Activated naive CD4-positive, alpha-beta T cell treated with anti-CD3 and anti-CD28 coated beads for 36 hours (primary cell): ENCODE measurements around the gene ANO7. TPM values are rescaled to one million over a fixed set of nuclear protein-coding genes. Genes with fewer than 3 reads are reported as not detected.

Experiments used
- CTCF ChIA-PET: fragments of 350-600 bp; sonication (Branson Sonifier 250); formaldehyde crosslinking; loops from one replicate; lab custom pipeline; 2021; ENCODE audit warnings: antibody characterized with exemption; lab: Charles Lee
- DNase-seq: peaks from one replicate; pipeline ENCODE4 v3.0.0-alpha.2; 2020
- H3K27ac Mint-ChIP-seq: one replicate; pipeline ENCODE4 v1.8.0; 2021; ENCODE audit warnings: mild to moderate bottlenecking, mixed read lengths
- H3K27me3 Mint-ChIP-seq: one replicate; pipeline ENCODE4 v1.8.0; 2021; ENCODE audit warnings: low read depth, mixed read lengths
- H3K36me3 Mint-ChIP-seq: one replicate; pipeline ENCODE4 v1.8.0; 2021; ENCODE audit warnings: low read depth, mixed read lengths
- H3K4me1 Mint-ChIP-seq: one replicate; pipeline ENCODE4 v1.8.0; 2021; ENCODE audit warnings: low read depth, mixed read lengths
- H3K4me3 Mint-ChIP-seq: one replicate; pipeline ENCODE4 v1.8.0; 2021; ENCODE audit warnings: mild to moderate bottlenecking, moderate library complexity, mixed read lengths
- H3K9me3 Mint-ChIP-seq: one replicate; pipeline ENCODE4 v1.8.0; 2021; ENCODE audit warnings: mixed read lengths
- intact Hi-C: fragments of 100-400 bp; cut with micrococcal nuclease; formaldehyde crosslinking; loops from one replicate; pipeline ENCODE4 v1.15.1; 2023
- total RNA-seq, 2 experiments: library from RNA; stranded (reverse); gene quantifications; one replicate each; pipeline ENCODE4 v1.2.3, GENCODE V29; 2021

ANO7 gene
- total RNA-seq, 2 experiments from 2014 or later: 0.57 TPM

DNA sequence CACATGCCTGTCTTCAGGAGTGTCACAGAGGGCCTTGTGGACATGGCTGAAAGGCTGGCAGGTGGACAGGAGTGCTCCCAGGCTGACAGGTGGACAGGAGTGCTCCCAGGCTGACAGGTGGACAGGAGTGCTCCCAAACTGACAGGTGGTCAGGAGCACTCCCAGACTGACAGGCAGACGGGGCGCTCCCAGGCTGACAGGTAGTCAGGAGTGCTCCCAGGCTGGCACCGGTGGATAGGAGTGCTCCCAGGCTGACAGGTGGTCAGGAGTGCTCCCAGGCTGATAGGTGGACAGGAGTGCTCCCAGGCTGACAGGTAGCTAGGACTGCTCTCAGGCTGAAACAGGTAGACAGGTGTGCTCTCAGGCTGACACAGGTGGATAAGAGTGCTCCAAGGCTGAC is 16.6 kb downstream of the ANO7 start:
- CTCF ChIA-PET: no interaction called here
- H3K27ac Mint-ChIP-seq: no peak overlapping the region
- H3K9me3 Mint-ChIP-seq: no peaks in the 10 kb centered on the region
- intact Hi-C loops: no loop called here
- no peaks in the 10 kb centered on the region for H3K4me1 Mint-ChIP-seq
- H3K4me3 Mint-ChIP-seq: no peak overlapping the region
- no peak for DNase-seq
- H3K27me3 Mint-ChIP-seq: no peaks in the 10 kb centered on the region
- H3K36me3 Mint-ChIP-seq: no peaks in the 10 kb centered on the region

DNA sequence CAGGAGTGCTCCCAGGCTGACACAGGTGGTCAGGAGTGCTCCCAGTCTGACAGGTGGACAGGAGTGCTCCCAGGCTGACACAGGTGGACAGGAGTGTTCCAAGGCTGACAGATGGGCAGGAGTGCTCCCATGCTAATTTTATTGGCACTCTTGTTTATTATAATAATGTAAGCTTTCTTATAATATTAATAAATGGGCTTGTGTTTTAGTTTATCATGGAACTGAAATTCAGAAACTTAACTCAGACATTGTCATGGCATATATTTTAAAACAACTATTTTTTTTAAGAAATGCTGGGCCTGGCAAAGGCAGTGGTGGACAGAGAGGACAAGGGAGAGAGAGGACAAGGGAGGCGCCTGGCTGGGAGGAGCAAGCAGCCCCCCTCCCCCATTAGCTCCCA is 18.7 kb downstream of the ANO7 start:
- Mint-ChIP-seq H3K27me3 (no peaks in the 10 kb centered on the region), H3K36me3 (no peaks in the 10 kb centered on the region), H3K27ac (no peak overlapping the region), H3K4me3 (no peak overlapping the region), H3K4me1 (no peaks in the 10 kb centered on the region), H3K9me3 (no peaks in the 10 kb centered on the region)
- CTCF ChIA-PET: interaction anchor here (1.3 kb wide), 1 partner anchor 8 kb away, joined by 3 read pairs; no protein-coding TSS in a partner anchor
- no peak for DNase-seq
- intact Hi-C loops: no loop called here

DNA sequence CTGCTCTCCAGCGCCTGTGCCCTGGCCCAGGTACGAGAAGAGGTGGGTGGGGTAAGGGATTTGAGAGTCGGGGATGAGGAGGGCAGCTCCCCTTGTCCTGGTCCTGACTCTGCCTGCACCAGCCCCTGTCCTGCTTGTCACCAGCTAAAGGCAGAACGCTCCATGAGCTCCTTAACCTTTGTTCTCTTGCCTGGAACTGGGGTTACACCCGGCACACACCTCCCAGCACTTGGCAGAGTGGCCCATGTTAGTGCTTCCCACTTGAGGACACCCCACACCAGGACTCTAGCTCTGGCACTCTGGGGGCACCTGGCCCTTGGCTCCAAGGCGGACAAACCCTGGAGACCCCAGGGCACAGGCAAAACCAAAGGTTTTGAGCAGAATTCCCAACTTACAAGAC is 19.2 kb downstream of the ANO7 start:
- no peak overlapping the region for H3K4me3 Mint-ChIP-seq
- no peaks in the 10 kb centered on the region for H3K36me3 Mint-ChIP-seq
- H3K4me1 Mint-ChIP-seq: no peaks in the 10 kb centered on the region
- CTCF ChIA-PET: interaction anchor here (1.3 kb wide), 1 partner anchor 9 kb away, joined by 3 read pairs; no protein-coding TSS in a partner anchor
- no peak overlapping the region for H3K27ac Mint-ChIP-seq
- no peaks in the 10 kb centered on the region for H3K27me3 Mint-ChIP-seq
- DNase-seq: no peak
- H3K9me3 Mint-ChIP-seq: no peaks in the 10 kb centered on the region
- intact Hi-C loops: no loop called here

DNA sequence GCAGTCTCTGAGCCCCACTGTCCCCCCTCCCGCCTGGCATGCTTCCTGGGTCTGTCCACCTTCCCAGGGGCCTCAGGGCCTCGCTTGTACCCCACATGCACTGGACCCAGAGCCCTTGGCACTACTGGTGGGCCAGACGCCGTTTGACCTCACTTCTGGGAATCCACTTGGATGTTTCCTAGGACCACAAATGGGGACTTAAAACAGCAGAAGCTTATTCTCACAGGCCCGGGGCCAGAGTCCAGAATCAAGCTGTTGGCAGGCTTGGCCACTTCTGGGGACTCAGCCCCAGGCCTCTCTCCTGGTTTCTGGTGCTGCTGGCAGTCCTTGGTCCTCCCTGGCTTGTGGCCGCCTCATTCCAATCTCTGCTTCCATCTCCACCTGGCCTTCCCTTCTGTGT is 19.6 kb downstream of the ANO7 start:
- H3K27me3 Mint-ChIP-seq: no peaks in the 10 kb centered on the region
- no peaks in the 10 kb centered on the region for H3K9me3 Mint-ChIP-seq
- CTCF ChIA-PET: interaction anchor here (1.3 kb wide), 1 partner anchor 9 kb away, joined by 3 read pairs; no protein-coding TSS in a partner anchor
- H3K27ac Mint-ChIP-seq: no peak overlapping the region
- no peak overlapping the region for H3K4me3 Mint-ChIP-seq
- H3K36me3 Mint-ChIP-seq: no peaks in the 10 kb centered on the region
- intact Hi-C loops: no loop called here
- DNase-seq: no peak
- no peaks in the 10 kb centered on the region for H3K4me1 Mint-ChIP-seq

DNA sequence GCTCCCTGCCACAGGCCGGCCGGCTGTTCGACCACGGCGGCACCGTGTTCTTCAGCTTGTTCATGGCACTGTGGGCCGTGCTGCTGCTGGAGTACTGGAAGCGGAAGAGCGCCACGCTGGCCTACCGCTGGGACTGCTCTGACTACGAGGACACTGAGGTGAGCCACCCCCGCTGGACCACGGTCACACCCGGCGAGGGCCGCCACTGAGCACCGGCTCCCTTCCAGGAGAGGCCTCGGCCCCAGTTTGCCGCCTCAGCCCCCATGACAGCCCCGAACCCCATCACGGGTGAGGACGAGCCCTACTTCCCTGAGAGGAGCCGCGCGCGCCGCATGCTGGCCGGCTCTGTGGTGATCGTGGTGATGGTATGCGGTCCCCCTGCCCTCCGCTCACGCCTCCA is 20.8 kb downstream of the ANO7 start:
- CTCF ChIA-PET: no interaction called here
- H3K27ac Mint-ChIP-seq: no peak overlapping the region
- no peak overlapping the region for H3K4me3 Mint-ChIP-seq
- H3K4me1 Mint-ChIP-seq: no peaks in the 10 kb centered on the region
- intact Hi-C loops: no loop called here
- no peaks in the 10 kb centered on the region for H3K9me3 Mint-ChIP-seq
- no peaks in the 10 kb centered on the region for H3K27me3 Mint-ChIP-seq
- no peak for DNase-seq
- H3K36me3 Mint-ChIP-seq: no peaks in the 10 kb centered on the region

DNA sequence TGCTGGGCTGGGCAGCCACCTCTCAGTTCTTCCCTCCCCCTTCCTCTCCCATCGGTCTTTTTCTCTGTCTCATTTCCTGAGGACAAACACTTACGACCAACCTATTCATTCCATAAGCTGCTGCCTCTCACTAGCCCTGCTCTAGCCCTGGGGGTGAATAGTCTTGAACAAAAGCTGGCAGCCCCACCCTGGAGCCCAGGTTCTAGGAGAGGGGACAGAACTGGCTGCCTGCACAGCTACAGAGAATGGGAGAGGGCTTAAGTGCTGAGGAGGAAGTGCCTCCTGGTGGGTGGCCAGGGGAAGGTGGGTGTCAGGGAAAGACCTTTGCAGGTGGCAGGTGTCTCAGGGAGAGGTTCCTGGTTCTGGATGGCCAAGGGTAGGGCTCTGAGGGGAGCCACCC is 22.8 kb downstream of the ANO7 start:
- no peaks in the 10 kb centered on the region for H3K4me1 Mint-ChIP-seq
- H3K27ac Mint-ChIP-seq: no peak overlapping the region
- H3K27me3 Mint-ChIP-seq: no peaks in the 10 kb centered on the region
- no peak for DNase-seq
- intact Hi-C loops: loop anchor here (10.0 kb wide), 1 partner anchor 356 kb away; no protein-coding TSS in a partner anchor
- CTCF ChIA-PET: no interaction called here
- no peaks in the 10 kb centered on the region for H3K36me3 Mint-ChIP-seq
- no peak overlapping the region for H3K4me3 Mint-ChIP-seq
- no peaks in the 10 kb centered on the region for H3K9me3 Mint-ChIP-seq

DNA sequence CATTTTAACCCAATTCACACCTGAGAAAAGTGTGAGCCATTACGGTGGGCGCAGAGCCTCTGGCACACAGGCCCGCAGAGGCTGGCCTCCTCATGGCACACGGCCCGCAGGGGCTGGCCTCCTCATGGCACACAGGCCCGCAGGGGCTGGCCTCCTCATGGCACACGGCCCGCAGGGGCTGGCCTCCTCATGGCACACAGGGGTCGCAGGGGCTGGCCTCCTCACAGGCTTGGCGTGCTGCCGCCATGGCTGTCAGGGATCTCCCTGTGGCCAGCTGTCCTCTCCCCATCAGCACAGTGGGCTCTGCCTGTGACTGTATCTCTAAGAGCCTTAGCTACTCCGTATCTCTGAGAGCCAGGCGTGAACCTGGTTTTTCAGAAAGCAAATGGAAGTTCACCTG is 24.6 kb downstream of the ANO7 start:
- intact Hi-C loops: loop anchor here (10.0 kb wide), 1 partner anchor 358 kb away; no protein-coding TSS in a partner anchor
- no peaks in the 10 kb centered on the region for H3K27me3 Mint-ChIP-seq
- no peaks in the 10 kb centered on the region for H3K9me3 Mint-ChIP-seq
- no peak overlapping the region for H3K27ac Mint-ChIP-seq
- CTCF ChIA-PET: no interaction called here
- no peak overlapping the region for H3K4me3 Mint-ChIP-seq
- no peaks in the 10 kb centered on the region for H3K36me3 Mint-ChIP-seq
- DNase-seq: no peak
- H3K4me1 Mint-ChIP-seq: no peaks in the 10 kb centered on the region

DNA sequence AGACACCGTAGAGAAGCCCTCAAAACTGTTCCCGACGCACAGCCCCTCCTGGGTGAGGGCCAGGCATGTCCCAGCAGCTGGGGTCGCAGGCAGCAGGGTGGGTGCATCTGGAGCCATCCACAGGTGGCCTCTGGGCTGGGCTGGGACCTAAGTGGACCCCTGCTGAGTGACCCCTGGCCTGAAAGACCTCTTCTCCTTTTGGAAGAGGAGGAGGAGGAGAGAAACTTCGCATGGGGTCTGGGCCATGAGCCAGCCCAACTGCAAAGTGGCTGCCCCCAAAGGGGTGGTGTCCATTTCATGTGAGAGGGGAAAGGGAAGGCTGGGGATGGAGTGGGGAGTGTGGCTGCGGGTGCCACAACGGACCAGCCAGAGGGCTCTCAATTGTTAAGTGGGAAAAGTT is 25.1 kb downstream of the ANO7 start:
- Mint-ChIP-seq H3K4me1 (peaks cover 2% of the 10 kb centered on the region), H3K27me3 (no peaks in the 10 kb centered on the region), H3K9me3 (no peaks in the 10 kb centered on the region), H3K36me3 (no peaks in the 10 kb centered on the region), H3K27ac (no peak overlapping the region), H3K4me3 (no peak overlapping the region)
- CTCF ChIA-PET: no interaction called here
- DNase-seq: no peak
- intact Hi-C loops: loop anchor here (10.0 kb wide), 1 partner anchor 359 kb away; no protein-coding TSS in a partner anchor

DNA sequence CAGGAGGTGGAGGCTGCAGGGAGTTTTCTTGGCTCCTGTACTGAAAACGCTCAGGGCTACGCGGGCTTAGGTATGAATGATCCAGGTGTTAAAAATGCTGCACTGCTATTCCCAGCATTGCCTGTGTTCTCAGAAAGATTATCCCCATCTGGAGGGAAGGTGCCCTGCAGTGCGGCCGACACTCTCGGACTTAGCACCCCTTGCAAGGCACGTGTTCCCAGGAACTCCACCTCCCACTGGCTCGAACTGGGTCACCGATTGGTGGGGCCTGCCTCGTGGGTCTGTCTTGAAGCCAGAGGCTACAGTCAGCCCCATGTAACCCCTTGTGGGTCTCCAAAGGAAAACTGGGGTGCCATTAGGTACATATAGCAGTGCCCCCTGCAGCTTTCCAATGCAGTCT is 25.7 kb downstream of the ANO7 start:
- H3K27ac Mint-ChIP-seq: no peak overlapping the region
- H3K4me3 Mint-ChIP-seq: no peak overlapping the region
- peaks cover 7% of the 10 kb centered on the region for H3K4me1 Mint-ChIP-seq
- DNase-seq: no peak
- intact Hi-C loops: loop anchor here (10.0 kb wide), 1 partner anchor 359 kb away; no protein-coding TSS in a partner anchor
- CTCF ChIA-PET: no interaction called here
- no peaks in the 10 kb centered on the region for H3K9me3 Mint-ChIP-seq
- no peaks in the 10 kb centered on the region for H3K36me3 Mint-ChIP-seq
- peaks cover 6% of the 10 kb centered on the region for H3K27me3 Mint-ChIP-seq

DNA sequence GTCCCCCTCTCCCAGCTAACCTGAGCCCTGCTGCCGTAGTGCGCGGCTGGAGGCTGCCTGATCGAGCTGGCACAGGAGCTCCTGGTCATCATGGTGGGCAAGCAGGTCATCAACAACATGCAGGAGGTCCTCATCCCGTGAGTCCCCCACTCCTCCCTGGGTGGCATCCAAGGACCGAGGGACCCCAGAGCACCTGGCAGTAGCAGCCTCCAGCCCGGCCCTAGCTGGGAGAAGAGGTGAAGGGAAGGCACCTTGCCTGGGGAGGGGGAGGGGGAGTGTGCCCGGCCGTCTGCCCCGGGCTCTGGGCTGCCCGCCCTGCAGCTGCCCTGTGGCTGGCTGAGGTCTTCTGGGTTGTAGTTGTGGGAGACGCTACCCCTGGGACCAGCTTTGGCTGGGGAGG is 26.3 kb downstream of the ANO7 start:
- DNase-seq: no peak
- Mint-ChIP-seq H3K27me3 (peaks cover 8% of the 10 kb centered on the region), H3K4me1 (peaks cover 8% of the 10 kb centered on the region), H3K27ac (no peak overlapping the region), H3K4me3 (no peak overlapping the region), H3K36me3 (no peaks in the 10 kb centered on the region), H3K9me3 (no peaks in the 10 kb centered on the region)
- intact Hi-C loops: loop anchor here (10.0 kb wide), 1 partner anchor 360 kb away; no protein-coding TSS in a partner anchor
- CTCF ChIA-PET: no interaction called here

DNA sequence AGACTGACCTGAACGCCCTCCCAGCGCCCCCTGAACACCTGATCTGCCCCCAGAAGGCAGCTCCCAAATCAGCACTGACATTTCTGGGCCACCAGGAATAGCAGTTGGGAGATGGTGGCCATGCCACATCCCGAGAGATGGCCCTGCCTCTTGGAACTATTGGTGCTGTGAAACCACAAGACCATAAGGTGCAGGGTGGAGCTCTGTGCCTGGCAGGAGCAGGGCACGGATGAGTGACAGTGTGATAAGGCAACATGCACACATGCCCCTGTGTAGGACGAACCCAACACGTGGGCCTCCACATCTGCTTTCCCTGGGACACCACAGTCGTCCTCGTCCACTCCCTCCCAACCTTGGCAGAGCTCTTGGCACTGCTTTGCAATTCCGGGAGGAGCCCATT is 26.9 kb downstream of the ANO7 start:
- Mint-ChIP-seq H3K36me3 (no peaks in the 10 kb centered on the region), H3K9me3 (no peaks in the 10 kb centered on the region), H3K4me1 (peaks cover 8% of the 10 kb centered on the region), H3K27me3 (peaks cover 9% of the 10 kb centered on the region), H3K27ac (no peak overlapping the region), H3K4me3 (no peak overlapping the region)
- DNase-seq: no peak
- intact Hi-C loops: loop anchor here (10.0 kb wide), 1 partner anchor 361 kb away; no protein-coding TSS in a partner anchor
- CTCF ChIA-PET: no interaction called here

DNA sequence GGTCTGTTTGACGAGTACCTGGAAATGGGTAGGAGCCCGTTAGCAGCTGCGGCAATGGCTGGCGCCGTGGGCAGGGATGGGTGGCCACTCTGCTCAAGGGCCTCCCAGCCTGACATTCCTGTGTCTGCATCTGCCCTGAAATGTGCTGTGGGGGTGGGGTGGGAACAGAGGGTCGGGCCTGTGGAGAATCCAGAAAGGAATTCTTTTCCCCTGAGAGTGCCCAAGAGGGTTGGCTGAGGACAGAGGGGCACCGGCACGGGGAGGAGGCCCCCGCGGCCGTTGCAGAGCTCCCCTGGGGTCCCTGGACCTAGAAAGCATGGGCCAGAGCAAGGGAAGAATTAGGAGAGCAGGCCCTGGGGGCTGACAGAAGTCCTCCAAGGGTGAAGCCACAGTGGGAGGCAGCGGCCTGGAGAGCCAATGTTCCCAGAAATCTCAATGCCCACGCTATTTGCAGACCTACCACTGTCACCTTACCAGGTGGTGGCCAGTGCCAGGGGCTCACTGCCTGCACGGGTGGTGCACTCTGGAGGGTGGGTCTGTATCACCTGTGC is 27.8 kb downstream of the ANO7 start:
- Mint-ChIP-seq H3K4me1 (peaks cover 8% of the 10 kb centered on the region), H3K36me3 (no peaks in the 10 kb centered on the region), H3K4me3 (peak overlapping the region; percentile 24), H3K27me3 (peaks cover 9% of the 10 kb centered on the region), H3K9me3 (no peaks in the 10 kb centered on the region), H3K27ac (no peak overlapping the region)
- intact Hi-C loops: loop anchor here (10.0 kb wide), 1 partner anchor 361 kb away; no protein-coding TSS in a partner anchor
- no peak for DNase-seq
- CTCF ChIA-PET: no interaction called here
